Adrenal gland (tissue), 12 donors: ENCODE measurements around the gene VPS50. TPM values are rescaled to one million over a fixed set of nuclear protein-coding genes. Genes with fewer than 3 reads are reported as not detected.

Source experiments
- DNase-seq, 7 donors: peaks; one replicate each; pipeline ENCODE4 v3.0.0-alpha.2; 2019 to 2020
- H3K27ac ChIP-seq, 5 donors: fragments of 200-600 bp; sonication (generic) in 4 of 5; 1 replicate in 3 of 5; 2 replicates in 2 of 5; pipeline versions ENCODE4 v1.5.1 to v1.8.0; 2016 to 2020; ENCODE audit warnings: mild to moderate bottlenecking in 1 of 5
- H3K27me3 ChIP-seq: fragments of 200-600 bp; 2 replicates; pipeline ENCODE4 v1.8.0; 2021
- H3K36me3 ChIP-seq, 2 donors: fragments of 200-600 bp; replicated peaks in 1 of 2; 1 replicate in 1 of 2; 2 replicates in 1 of 2; pipeline versions ENCODE4 v1.5.1 to v1.8.0; 2018 to 2022
- H3K4me1 ChIP-seq, 2 donors: fragments of 200-600 bp; replicated peaks in 1 of 2; 1 replicate in 1 of 2; 2 replicates in 1 of 2; pipeline versions ENCODE4 v1.5.1 to v1.8.0; 2018 to 2021
- H3K4me3 ChIP-seq, 4 donors: fragments of 200-600 bp; sonication (generic) in 3 of 4; one replicate each; pipeline ENCODE4 v1.5.1; 2016 to 2018
- H3K9me3 ChIP-seq, 3 donors: fragments of 200-600 bp; sonication (generic) in 1 of 3; replicated peaks in 1 of 3; 1 replicate in 2 of 3; 2 replicates in 1 of 3; pipeline versions ENCODE4 v1.5.1 to v1.8.0; 2016 to 2021
- POLR2A ChIP-seq, 2 donors: fragments of 450-650 bp; IDR thresholded peaks; one replicate each; pipeline ENCODE4 v1.6.1; 2017; ENCODE audit warnings: antibody characterized with exemption in 2 of 2, mild to moderate bottlenecking in 2 of 2, moderate library complexity in 1 of 2
- WGBS, 4 donors: extraction: QIAGEN DNeasy Blood & Tissue Kit in 2 of 4; methylation state at CpG; one replicate each; pipeline versions ENCODE4 v1.1.5 to v1.1.7; 2013 to 2017; 5-methylcytosine and 5-hydroxymethylcytosine counted together
- intact Hi-C, 2 donors: fragments of 100-400 bp; cut with DNase I; formaldehyde crosslinking; loops; one replicate each; pipeline versions ENCODE4 v1.14.1 to v1.15.0; 2022 to 2023
- polyA plus RNA-seq, 3 donors: library from polyadenylated mRNA; stranded (reverse); fragments of 200-250 nt in 2 of 3; fragments of 350-450 nt in 1 of 3; fragmentation: Illumina TruSeq in 1 of 3; extraction: RNeasy Lipid Tissue Mini Kit (QIAGEN cat#74804) in 1 of 3; gene quantifications; one replicate each; pipeline ENCODE4 v1.2.3, GENCODE V29; 2013 to 2014
- total RNA-seq, 9 donors: library from RNA; depleted of rRNA in 4 of 9; stranded (reverse); fragments of >200 nt in 4 of 9; fragments of 120-200 nt in 1 of 9; fragmentation: NEBNext Ultra II Directional in 1 of 9; extraction: Animal tissue kit (Norgen Biotek cat#: 25700) in 1 of 9; gene quantifications; one replicate each; pipeline versions ENCODE4 v1.1.0 to v1.2.4, GENCODE V29; 2013 to 2023
- TF ChIP-seq, protein P1 (sequence below), 6 experiments: fragments of 450-650 bp in 4 of 6; fragments of 200-600 bp in 2 of 6; sonication (generic) in 1 of 6; IDR thresholded peaks; 1 replicate in 5 of 6; 2 replicates in 1 of 6; pipeline versions ENCODE4 v1.5.1 to v1.8.0; 2016 to 2021; ENCODE audit warnings: antibody characterized with exemption in 6 of 6, mild to moderate bottlenecking in 2 of 6, moderate library complexity in 1 of 6
- donor health status: healthy with polysubstance abuse.
- donor health status: Bipolar disorder and iron deficiency.
- donor health status: DM: yes; HTN: yes; CAD: no.
- donor health status: DM: no; HTN: no; CAD: no.
- donor health status: DM: no; HTN: no; CAD: no.
- donor health status: DM: yes; HTN: yes; CAD: no.

VPS50 gene
- total and polyA plus RNA-seq, 12 donors: 6.9 to 60.6 (median 24.0) TPM

DNA sequence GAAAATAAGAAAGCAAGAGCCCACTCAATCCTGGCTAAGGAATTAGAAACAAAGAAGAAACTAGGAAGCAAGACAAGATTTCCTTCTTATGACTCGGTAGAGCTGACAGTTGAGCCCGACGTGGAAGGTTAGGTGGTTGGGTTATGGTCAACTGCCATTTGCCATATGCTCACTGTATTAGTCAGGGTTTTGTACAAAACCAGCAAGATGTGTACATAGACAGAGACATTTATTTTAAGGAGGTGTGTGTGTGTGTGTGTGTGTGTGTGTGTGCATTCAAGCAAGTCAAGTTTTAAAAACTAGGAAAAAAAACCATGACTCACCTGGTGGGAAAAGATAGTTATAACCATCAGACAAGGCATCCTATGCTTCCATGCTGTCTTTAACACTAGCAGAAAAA lies 158.5 kb downstream of the VPS50 start:
- 87 to 96% (median 94%) methylated on average over 3 of the region's 3 CpGs for WGBS, 4 donors
- H3K36me3 ChIP-seq: no peaks in the 10 kb centered on the region
- H3K9me3 ChIP-seq: no peaks in the 10 kb centered on the region
- H3K27ac ChIP-seq: no peak overlapping the region
- no peak for DNase-seq
- H3K27me3 ChIP-seq: no peaks in the 10 kb centered on the region
- no peak for TF ChIP-seq POLR2A (IDR thresholded peaks at IDR 0.05)
- TF ChIP-seq, protein P1, sequence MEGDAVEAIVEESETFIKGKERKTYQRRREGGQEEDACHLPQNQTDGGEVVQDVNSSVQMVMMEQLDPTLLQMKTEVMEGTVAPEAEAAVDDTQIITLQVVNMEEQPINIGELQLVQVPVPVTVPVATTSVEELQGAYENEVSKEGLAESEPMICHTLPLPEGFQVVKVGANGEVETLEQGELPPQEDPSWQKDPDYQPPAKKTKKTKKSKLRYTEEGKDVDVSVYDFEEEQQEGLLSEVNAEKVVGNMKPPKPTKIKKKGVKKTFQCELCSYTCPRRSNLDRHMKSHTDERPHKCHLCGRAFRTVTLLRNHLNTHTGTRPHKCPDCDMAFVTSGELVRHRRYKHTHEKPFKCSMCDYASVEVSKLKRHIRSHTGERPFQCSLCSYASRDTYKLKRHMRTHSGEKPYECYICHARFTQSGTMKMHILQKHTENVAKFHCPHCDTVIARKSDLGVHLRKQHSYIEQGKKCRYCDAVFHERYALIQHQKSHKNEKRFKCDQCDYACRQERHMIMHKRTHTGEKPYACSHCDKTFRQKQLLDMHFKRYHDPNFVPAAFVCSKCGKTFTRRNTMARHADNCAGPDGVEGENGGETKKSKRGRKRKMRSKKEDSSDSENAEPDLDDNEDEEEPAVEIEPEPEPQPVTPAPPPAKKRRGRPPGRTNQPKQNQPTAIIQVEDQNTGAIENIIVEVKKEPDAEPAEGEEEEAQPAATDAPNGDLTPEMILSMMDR (IDR thresholded peaks at IDR 0.05): no peak
- H3K4me3 ChIP-seq: no peak overlapping the region
- no peaks in the 10 kb centered on the region for H3K4me1 ChIP-seq
- intact Hi-C loops: no loop called here

DNA sequence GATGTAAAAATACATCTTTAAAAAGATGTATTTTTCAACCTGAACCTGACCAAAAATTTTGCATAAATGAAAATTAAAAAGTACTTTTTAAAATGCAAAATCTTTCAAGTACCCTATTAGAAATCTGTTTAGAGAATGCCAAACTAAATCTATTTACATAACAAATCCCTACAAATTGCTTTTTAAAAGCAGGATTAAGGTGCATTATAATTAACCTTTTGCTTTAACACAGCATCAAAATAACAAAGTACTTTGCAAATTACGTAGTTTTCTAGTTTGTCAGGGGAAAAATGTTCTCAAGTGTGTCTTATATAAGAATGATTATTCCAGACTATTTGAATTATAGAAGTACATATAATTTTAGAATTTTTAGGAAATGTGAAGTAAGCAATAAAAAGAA lies 160.8 kb downstream of the VPS50 start:
- intact Hi-C loops: no loop called here
- no peaks in the 10 kb centered on the region for H3K4me1 ChIP-seq
- no peaks in the 10 kb centered on the region for H3K9me3 ChIP-seq
- DNase-seq: no peak
- TF ChIP-seq, protein P1 (IDR thresholded peaks at IDR 0.05): no peak
- TF ChIP-seq POLR2A (IDR thresholded peaks at IDR 0.05): no peak
- H3K36me3 ChIP-seq: no peaks in the 10 kb centered on the region
- H3K27ac ChIP-seq: no peak overlapping the region
- H3K4me3 ChIP-seq: no peak overlapping the region
- 83 to 93% (median 88%) methylated on average over 1 of the region's 1 CpG for WGBS, 4 donors
- no peaks in the 10 kb centered on the region for H3K27me3 ChIP-seq

DNA sequence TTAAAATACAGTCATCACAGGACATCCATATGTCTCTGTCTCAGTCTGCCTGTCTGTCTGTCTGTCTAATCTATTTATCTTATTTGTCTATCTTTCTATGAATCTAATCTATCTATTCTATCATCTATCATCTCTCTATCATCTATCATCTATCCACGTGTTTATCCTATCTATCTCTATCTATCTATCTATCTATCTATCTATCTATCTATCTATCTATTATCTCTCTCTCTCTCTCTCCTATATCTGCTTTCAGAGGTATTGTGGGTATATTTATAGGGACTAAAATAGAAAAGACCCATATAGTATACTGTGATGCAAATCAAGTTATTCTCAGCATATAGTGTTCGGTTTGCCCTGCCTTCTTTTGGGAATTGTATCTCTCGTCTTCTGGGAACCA lies 167.5 kb downstream of the VPS50 start:
- Histone ChIP-seq H3K4me1 (no peaks in the 10 kb centered on the region), H3K9me3 (no peaks in the 10 kb centered on the region), H3K27ac (no peak overlapping the region), H3K27me3 (peaks cover 4% of the 10 kb centered on the region), H3K4me3 (no peak overlapping the region), H3K36me3 (no peaks in the 10 kb centered on the region)
- WGBS, 4 donors: 63 to 79% (median 72%) methylated on average over 3 of the region's 3 CpGs
- DNase-seq: no peak
- TF ChIP-seq, protein P1 (IDR thresholded peaks at IDR 0.05): no peak
- no peak for TF ChIP-seq POLR2A (IDR thresholded peaks at IDR 0.05)
- intact Hi-C loops: no loop called here

DNA sequence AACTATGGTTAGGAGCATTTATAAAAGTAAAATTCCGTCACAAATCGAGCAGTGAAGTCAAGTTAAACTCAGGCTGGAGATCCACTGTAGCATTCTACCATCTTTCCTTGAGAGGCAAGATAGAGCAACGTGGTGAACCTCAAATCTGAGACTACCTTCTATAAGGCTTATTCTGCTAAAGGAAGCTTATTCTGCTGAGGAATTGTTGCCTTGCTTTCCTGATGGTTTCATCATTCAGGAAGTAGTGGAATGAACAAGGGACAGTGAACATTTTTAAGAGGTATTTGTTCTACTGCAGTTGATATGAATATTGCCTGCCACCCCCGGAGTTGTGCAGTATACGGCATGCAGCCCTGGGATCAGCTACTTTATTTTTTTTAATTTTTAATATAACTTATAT lies 170.8 kb downstream of the VPS50 start:
- no peak for DNase-seq
- TF ChIP-seq POLR2A (IDR thresholded peaks at IDR 0.05): no peak
- TF ChIP-seq, protein P1 (IDR thresholded peaks at IDR 0.05): no peak
- Histone ChIP-seq H3K4me3 (no peak overlapping the region), H3K36me3 (no peaks in the 10 kb centered on the region), H3K27ac (no peak overlapping the region), H3K4me1 (no peaks in the 10 kb centered on the region), H3K9me3 (peaks cover 0 to 9% (median 0%) of the 10 kb centered on the region in 3 donors), H3K27me3 (peaks cover 4% of the 10 kb centered on the region)
- intact Hi-C loops: no loop called here
- 75 to 82% (median 76%) methylated on average over 5 of the region's 5 CpGs for WGBS, 4 donors
